ENCODE measurements around the gene DHRS2.

GRCh38 chr14:23693252-23693775 lies 57.1 kb downstream of the DHRS2 start:
- TF ChIP-seq POLR2AphosphoS2 (IDR thresholded peaks at IDR 0.05; ENCODE audit: low read depth, low read length) (no peak), ZNF749 (CRISPR knock-in tag; IDR thresholded peaks at IDR 0.05; ENCODE audit: borderline replicate concordance) (no peak), DR1 (CRISPR knock-in tag; IDR thresholded peaks at IDR 0.05) (no peak), ZNF274 (CRISPR knock-in tag; IDR thresholded peaks at IDR 0.05) (no peak; the same call in 1 of the 2 replicates), EZH2 (conservative IDR thresholded peaks at IDR 0.05; ENCODE audit: low read depth, low read length) (no peak), CTCF (CRISPR knock-in tag; IDR thresholded peaks at IDR 0.05) (no peak), ATF3 (CRISPR knock-in tag; IDR thresholded peaks at IDR 0.05) (no peak), SNAPC5 (CRISPR knock-in tag; IDR thresholded peaks at IDR 0.05; ENCODE audit: borderline replicate concordance) (no peak), GABPA (IDR thresholded peaks at IDR 0.05; ENCODE audit: low read depth, low read length) (no peak), GABPA (CRISPR knock-in tag; IDR thresholded peaks at IDR 0.05; ENCODE audit: low read depth) (no peak)

Data from HepG2 (cell line).